Measurements from ENCODE around the gene PHYHD1.

- TF ChIP-seq CTCF (IDR thresholded peaks at IDR 0.05 in 2 of 3, conservative IDR thresholded peaks at IDR 0.05 in 1 of 3; ENCODE audit: borderline replicate concordance in 1 of 3, insufficient read depth in 1 of 3, low read depth in 2 of 3, low read length in 2 of 3): no peak
- no peak for TF ChIP-seq POLR2A (IDR thresholded peaks at IDR 0.05; ENCODE audit: borderline replicate concordance, extremely low read depth, insufficient read depth, insufficient read length)
- TF ChIP-seq POLR2AphosphoS5 (IDR thresholded peaks at IDR 0.05; ENCODE audit: low read depth, low read length): no peak
- TF ChIP-seq REST (IDR thresholded peaks at IDR 0.05; ENCODE audit: low read depth): no peak
- no peak for TF ChIP-seq ZNF274 (IDR thresholded peaks at IDR 0.05; ENCODE audit: low read depth, low read length)
- TF ChIP-seq ZBTB33 (IDR thresholded peaks at IDR 0.05; ENCODE audit: extremely low read depth, insufficient replicate concordance, low read length): no peak
- TF ChIP-seq SIN3A (IDR thresholded peaks at IDR 0.05; ENCODE audit: low read depth): no peak
Observed at GRCh38 chr9:128943832-128944620, 23.2 kb downstream of the PHYHD1 start.

Data from HCT116 (cell line).